Endodermal cell (in vitro differentiated cells): ENCODE results near the gene C2orf81. TPM values are rescaled to one million over a fixed set of nuclear protein-coding genes. Genes with fewer than 3 reads are reported as not detected.

Experiments used
- DNase-seq: peaks from one replicate; pipeline ENCODE4 v3.0.0-alpha.2; 2017
- H3K27ac ChIP-seq: 2 replicates; pipeline ENCODE4 v1.5.1; 2013; ENCODE audit warnings: mild to moderate bottlenecking, low read depth, low read length, moderate library complexity
- H3K27me3 ChIP-seq: 2 replicates; pipeline ENCODE4 v1.6.1; 2013; ENCODE audit warnings: mild to moderate bottlenecking, low read length, moderate library complexity; ENCODE audit not compliant: insufficient read depth, control insufficient read depth, poor library complexity, severe bottlenecking
- H3K36me3 ChIP-seq: 2 replicates; pipeline ENCODE4 v1.7.0; 2013; ENCODE audit warnings: mild to moderate bottlenecking, low read length, moderate library complexity; ENCODE audit not compliant: control insufficient read depth, insufficient read depth
- H3K4me1 ChIP-seq: one replicate; pipeline ENCODE4 v1.7.0; 2013; ENCODE audit warnings: low read length; ENCODE audit not compliant: control insufficient read depth, insufficient read depth
- H3K4me3 ChIP-seq: 2 replicates; pipeline ENCODE4 v1.5.1; 2013; ENCODE audit warnings: mild to moderate bottlenecking, low read length, moderate library complexity
- H3K9ac ChIP-seq: 2 replicates; pipeline ENCODE4 v1.6.1; 2013; ENCODE audit warnings: mild to moderate bottlenecking, low read length, moderate library complexity; ENCODE audit not compliant: poor library complexity, severe bottlenecking; ENCODE audit errors: extremely low read depth
- H3K9me3 ChIP-seq: 2 replicates; pipeline ENCODE4 v1.6.1; 2013; ENCODE audit warnings: mild to moderate bottlenecking, low read length, moderate library complexity; ENCODE audit not compliant: control insufficient read depth
- H3K27ac Mint-ChIP-seq: 2 replicates; pipeline ENCODE4 v1.8.0; 2020; ENCODE audit warnings: mixed read lengths
- H3K27me3 Mint-ChIP-seq: 2 replicates; pipeline ENCODE4 v1.8.0; 2021; ENCODE audit warnings: mild to moderate bottlenecking, mixed read lengths; ENCODE audit not compliant: insufficient read depth
- H3K36me3 Mint-ChIP-seq: 2 replicates; pipeline ENCODE4 v1.8.0; 2020; ENCODE audit warnings: low read depth, mixed read lengths
- H3K4me1 Mint-ChIP-seq: 2 replicates; pipeline ENCODE4 v1.8.0; 2020; ENCODE audit warnings: mixed read lengths
- H3K4me3 Mint-ChIP-seq: 2 replicates; pipeline ENCODE4 v1.8.0; 2020; ENCODE audit warnings: mild to moderate bottlenecking, moderate library complexity, mixed read lengths
- H3K9me3 Mint-ChIP-seq: 2 replicates; pipeline ENCODE4 v1.8.0; 2020; ENCODE audit warnings: mild to moderate bottlenecking, mixed read lengths
- WGBS, 2 experiments: methylation state at CpG; one replicate each; pipeline versions ENCODE4 v1.1.5 to v1.1.7; 2013; ENCODE audit warnings: missing lambda C conversion rate in 2 of 2, mixed read lengths in 1 of 2; ENCODE audit not compliant: insufficient coverage in 1 of 2, insufficient read length in 1 of 2; 5-methylcytosine and 5-hydroxymethylcytosine counted together
- total RNA-seq, 2 donors: library from RNA; stranded (reverse); fragmentation: NEBNext Ultra II Directional in 1 of 2; extraction: Animal tissue kit (Norgen Biotek cat#: 25700) in 1 of 2; gene quantifications; 2 replicates in 1 of 2; 3 replicates in 1 of 2; pipeline ENCODE4 v1.2.1, GENCODE V29; 2021
- TF ChIP-seq, protein P1 (sequence below): fragments of 200-600 bp; sonication (generic); conservative IDR thresholded peaks from 2 replicates; pipeline ENCODE4 v1.5.0; 2021; ENCODE audit warnings: antibody characterized with exemption, mild to moderate bottlenecking

Gene C2orf81
- total RNA-seq, 2 donors from 2014 or later, result 3.8 to 4.8 TPM

DNA sequence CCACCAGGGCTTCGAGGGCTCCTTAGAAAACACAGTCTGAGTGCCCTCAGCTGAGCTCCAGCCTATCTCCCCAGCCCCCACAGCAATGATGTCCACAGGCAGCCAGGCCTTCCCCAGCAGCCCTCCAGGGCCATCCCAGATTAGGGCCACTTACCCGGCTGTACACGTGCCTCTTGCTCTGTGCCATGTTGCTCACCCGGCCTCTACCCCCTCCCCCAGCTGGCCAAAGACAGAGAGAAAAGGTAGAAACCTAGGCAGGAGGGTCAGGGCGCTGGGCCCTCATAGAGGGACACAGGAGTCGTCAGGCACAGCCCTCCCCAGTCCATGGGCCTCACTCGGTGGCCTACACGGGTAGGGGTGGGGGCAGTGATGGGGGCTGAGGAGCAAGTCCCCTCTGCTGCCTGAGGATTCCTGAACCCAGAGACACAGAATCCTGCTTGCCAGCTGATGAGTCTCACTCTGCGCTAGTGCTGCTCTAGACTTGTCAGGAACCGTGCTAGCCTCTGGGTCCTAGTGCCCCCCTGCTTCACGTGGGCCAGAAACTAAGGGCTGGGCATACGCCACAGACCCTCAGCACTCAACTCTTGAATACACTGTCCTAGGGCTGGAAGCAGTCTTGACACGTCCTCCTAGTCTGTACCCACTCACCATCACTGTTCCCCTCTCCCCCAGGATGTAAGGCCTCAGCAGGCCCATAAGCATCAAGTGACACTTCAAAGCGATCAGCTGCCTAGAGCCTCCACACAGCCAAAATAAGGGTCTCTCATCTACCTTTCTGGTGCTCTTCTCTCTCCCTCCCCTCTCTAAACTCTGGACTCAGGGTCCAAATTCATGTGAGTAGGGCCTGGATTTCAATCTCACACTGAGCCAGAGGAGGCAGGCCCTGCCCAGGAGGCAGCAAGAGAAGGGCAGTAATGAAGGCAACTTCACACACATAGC is 41.3 kb downstream of the C2orf81 start, which contains the start of gene DCTN1:
DCTN1 (minus strand) TSS at position 461 of the 939 bp plus-strand sequence; CDS start at position 187, 274 bp downstream.
- peak; percentile 91 for DNase-seq
- H3K4me3 Mint-ChIP-seq, result peak within 1 kb of the TSS; percentile 57
- H3K27ac ChIP-seq, result no peak within 1 kb of the TSS

DNA sequence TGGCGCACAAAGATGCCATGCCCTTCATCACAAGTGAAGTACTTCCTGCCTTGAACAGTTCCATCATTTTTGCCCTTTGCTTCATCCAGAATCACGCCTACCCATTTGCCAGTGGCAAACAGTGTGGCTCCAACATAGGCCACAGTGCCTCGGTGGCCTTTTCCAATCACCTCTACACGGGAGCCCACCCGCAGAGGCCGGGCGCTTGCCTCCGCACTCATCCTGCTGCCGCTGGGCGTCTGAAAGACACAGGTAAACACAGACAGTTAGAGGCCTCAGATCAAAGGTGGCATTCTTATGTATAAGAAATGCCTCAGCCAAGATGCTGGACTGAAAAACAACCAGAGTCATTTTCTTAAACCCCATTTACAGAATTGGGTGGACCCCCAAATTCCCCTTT is 43.4 kb downstream of the C2orf81 start:
- no peaks in the 10 kb centered on the region for H3K9me3 ChIP-seq
- no peaks in the 10 kb centered on the region for H3K27me3 ChIP-seq
- no peak for DNase-seq
- WGBS, 2 experiments, result 96 to 100% methylated on average over 6 to 10 of the region's 10 CpGs
- H3K4me3 Mint-ChIP-seq, result no peak overlapping the region
- H3K27ac Mint-ChIP-seq, result no peak overlapping the region
- H3K9me3 Mint-ChIP-seq, result no peaks in the 10 kb centered on the region
- H3K4me3 ChIP-seq, result peak overlapping the region; percentile 77
- H3K27me3 Mint-ChIP-seq, result no peaks in the 10 kb centered on the region
- H3K27ac ChIP-seq, result no peak overlapping the region
- H3K4me1 Mint-ChIP-seq, result peaks cover 52% of the 10 kb centered on the region
- H3K36me3 ChIP-seq, result peaks cover 40% of the 10 kb centered on the region
- TF ChIP-seq, protein P1, sequence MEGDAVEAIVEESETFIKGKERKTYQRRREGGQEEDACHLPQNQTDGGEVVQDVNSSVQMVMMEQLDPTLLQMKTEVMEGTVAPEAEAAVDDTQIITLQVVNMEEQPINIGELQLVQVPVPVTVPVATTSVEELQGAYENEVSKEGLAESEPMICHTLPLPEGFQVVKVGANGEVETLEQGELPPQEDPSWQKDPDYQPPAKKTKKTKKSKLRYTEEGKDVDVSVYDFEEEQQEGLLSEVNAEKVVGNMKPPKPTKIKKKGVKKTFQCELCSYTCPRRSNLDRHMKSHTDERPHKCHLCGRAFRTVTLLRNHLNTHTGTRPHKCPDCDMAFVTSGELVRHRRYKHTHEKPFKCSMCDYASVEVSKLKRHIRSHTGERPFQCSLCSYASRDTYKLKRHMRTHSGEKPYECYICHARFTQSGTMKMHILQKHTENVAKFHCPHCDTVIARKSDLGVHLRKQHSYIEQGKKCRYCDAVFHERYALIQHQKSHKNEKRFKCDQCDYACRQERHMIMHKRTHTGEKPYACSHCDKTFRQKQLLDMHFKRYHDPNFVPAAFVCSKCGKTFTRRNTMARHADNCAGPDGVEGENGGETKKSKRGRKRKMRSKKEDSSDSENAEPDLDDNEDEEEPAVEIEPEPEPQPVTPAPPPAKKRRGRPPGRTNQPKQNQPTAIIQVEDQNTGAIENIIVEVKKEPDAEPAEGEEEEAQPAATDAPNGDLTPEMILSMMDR, result no peak
- peaks cover 18% of the 10 kb centered on the region for H3K4me1 ChIP-seq
- H3K9ac ChIP-seq, result no peak overlapping the region
- peaks cover 21% of the 10 kb centered on the region for H3K36me3 Mint-ChIP-seq

More for the DNA sequence above, 41.3 kb downstream of the C2orf81 start, which contains the start of gene DCTN1:
- no peaks in the 10 kb centered on the region for H3K9me3 ChIP-seq
- TF ChIP-seq, protein P1, result no peak
- peaks cover 6% of the 10 kb centered on the region for H3K4me1 ChIP-seq
- Mint-ChIP-seq H3K27ac (peak within 1 kb of the TSS; percentile 95), H3K27me3 (no peaks in the 10 kb centered on the region), H3K36me3 (peaks cover 30% of the 10 kb centered on the region), H3K4me1 (peaks cover 33% of the 10 kb centered on the region), H3K9me3 (no peaks in the 10 kb centered on the region)
- 8 to 23% methylated on average over 5 to 14 of the region's 14 CpGs for WGBS, 2 experiments
- H3K9ac ChIP-seq, result peak within 1 kb of the TSS; percentile 28
- H3K36me3 ChIP-seq, result peaks cover 44% of the 10 kb centered on the region
- peak within 1 kb of the TSS; percentile 77 for H3K4me3 ChIP-seq
- H3K27me3 ChIP-seq, result no peaks in the 10 kb centered on the region

DNA sequence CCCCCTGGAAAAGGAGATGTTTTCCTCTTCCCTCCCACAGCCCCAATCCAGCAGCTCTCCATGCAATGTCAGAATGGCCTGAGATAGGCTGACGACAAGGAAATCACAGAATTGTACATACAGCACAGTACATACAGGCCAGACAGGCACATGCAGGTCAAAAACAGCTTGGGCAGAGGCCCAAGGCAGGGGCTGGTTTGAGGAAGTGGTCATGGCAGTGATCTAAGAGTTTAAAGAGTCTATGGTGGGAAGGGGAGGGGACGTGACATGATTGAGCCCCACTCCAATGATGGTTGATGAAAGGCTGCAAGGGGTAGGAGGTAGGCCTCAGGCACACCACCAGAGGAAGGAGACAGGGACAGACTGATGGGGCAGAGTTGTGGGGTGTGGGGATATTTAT is 45.6 kb downstream of the C2orf81 start:
- Mint-ChIP-seq H3K27me3 (no peaks in the 10 kb centered on the region), H3K27ac (no peak overlapping the region), H3K4me1 (peaks cover 47% of the 10 kb centered on the region), H3K4me3 (no peak overlapping the region), H3K9me3 (no peaks in the 10 kb centered on the region), H3K36me3 (peaks cover 29% of the 10 kb centered on the region)
- 92 to 98% methylated on average over 2 of the region's 2 CpGs for WGBS, 2 experiments
- Histone ChIP-seq H3K9me3 (no peaks in the 10 kb centered on the region), H3K9ac (no peak overlapping the region), H3K36me3 (peaks cover 53% of the 10 kb centered on the region), H3K27ac (no peak overlapping the region), H3K4me1 (peaks cover 20% of the 10 kb centered on the region), H3K27me3 (no peaks in the 10 kb centered on the region), H3K4me3 (no peak overlapping the region)
- DNase-seq, result no peak
- TF ChIP-seq, protein P1, result no peak
